CD4-positive, alpha-beta T cell treated with Interleukin-17A for 4 hours (primary cell): Measurements from ENCODE around the gene NFIA.

ENCODE experiments used
- DNase-seq: peaks from one replicate; pipeline ENCODE4 v3.0.0-alpha.2; 2020; ENCODE audit warnings: mixed read lengths

The NFIA gene

GRCh38 chr1:61187352-61188086 lies 105.2 kb downstream of the NFIA start:
- DNase-seq, result no peak

- no peak for DNase-seq
These were observed 107.8 kb downstream of the NFIA start for GRCh38 chr1:61190153-61190552.

- DNase-seq, result no peak
These were observed 108.5 kb downstream of the NFIA start for GRCh38 chr1:61190618-61191432.

GRCh38 chr1:61191433-61191720 lies 109.0 kb downstream of the NFIA start:
- no peak for DNase-seq

GRCh38 chr1:61192663-61193330 lies 110.4 kb downstream of the NFIA start:
- no peak for DNase-seq

- DNase-seq, result no peak
These were observed 111.4 kb downstream of the NFIA start for GRCh38 chr1:61193808-61194207.

- no peak for DNase-seq
These were observed 116.2 kb downstream of the NFIA start for GRCh38 chr1:61198554-61198953.

GRCh38 chr1:61201035-61201434 lies 118.7 kb downstream of the NFIA start:
- no peak for DNase-seq

- no peak for DNase-seq
These were observed 120.7 kb downstream of the NFIA start for GRCh38 chr1:61202854-61203598.

- no peak for DNase-seq
These were observed 122.2 kb downstream of the NFIA start for GRCh38 chr1:61204528-61204927.

GRCh38 chr1:61207416-61207815 lies 125.1 kb downstream of the NFIA start:
- DNase-seq, result no peak

- no peak for DNase-seq
These were observed 125.8 kb downstream of the NFIA start for GRCh38 chr1:61208172-61208571.

GRCh38 chr1:61208831-61209230 lies 126.5 kb downstream of the NFIA start:
- no peak for DNase-seq

GRCh38 chr1:61210435-61211154 lies 128.2 kb downstream of the NFIA start:
- DNase-seq, result no peak

- DNase-seq, result no peak
These were observed 131.1 kb downstream of the NFIA start for GRCh38 chr1:61213245-61214011.

GRCh38 chr1:61215119-61215518 lies 132.8 kb downstream of the NFIA start:
- no peak for DNase-seq

- no peak for DNase-seq
These were observed 133.4 kb downstream of the NFIA start for GRCh38 chr1:61215676-61216289.

GRCh38 chr1:61220536-61220935 lies 138.2 kb downstream of the NFIA start:
- DNase-seq, result no peak

GRCh38 chr1:61221642-61222041 lies 139.3 kb downstream of the NFIA start:
- no peak for DNase-seq

GRCh38 chr1:61222240-61222639 lies 139.9 kb downstream of the NFIA start:
- DNase-seq, result no peak

GRCh38 chr1:61223140-61223539 lies 140.8 kb downstream of the NFIA start:
- DNase-seq, result no peak
